Chondrocyte (in vitro differentiated cells): ENCODE measurements around the gene RAVER1. TPM values are rescaled to one million over a fixed set of nuclear protein-coding genes. Genes with fewer than 3 reads are reported as not detected.
"Not testable (repeated sequence)": the region's sequence is repeated elsewhere in the genome, so short reads cannot be mapped to it uniquely, and the experiment has no call there.

Experiments
- DNase-seq: peaks from one replicate; pipeline ENCODE4 v3.0.0; 2021; ENCODE audit warnings: mixed read lengths, low spot score
- H3K27ac Mint-ChIP-seq: one replicate; pipeline ENCODE4 v1.8.0; 2021; ENCODE audit warnings: mild to moderate bottlenecking, moderate library complexity, mixed read lengths; ENCODE audit not compliant: unreplicated experiment
- H3K27me3 Mint-ChIP-seq: 2 replicates; pipeline ENCODE4 v1.8.0; 2021; ENCODE audit warnings: low read depth, mixed read lengths
- H3K36me3 Mint-ChIP-seq: 2 replicates; pipeline ENCODE4 v1.8.0; 2021; ENCODE audit warnings: low read depth, mixed read lengths
- H3K4me1 Mint-ChIP-seq: 2 replicates; pipeline ENCODE4 v1.8.0; 2021; ENCODE audit warnings: low read depth, mild to moderate bottlenecking, mixed read lengths
- H3K4me3 Mint-ChIP-seq: one replicate; pipeline ENCODE4 v1.8.0; 2021; ENCODE audit warnings: mild to moderate bottlenecking, moderate library complexity, mixed read lengths; ENCODE audit not compliant: unreplicated experiment
- H3K9me3 Mint-ChIP-seq: 2 replicates; pipeline ENCODE4 v1.8.0; 2021; ENCODE audit warnings: low read depth, mixed read lengths
- total RNA-seq: library from RNA; stranded (reverse); gene quantifications from 3 replicates; pipeline ENCODE4 v1.2.1, GENCODE V29; 2021
- TF ChIP-seq, protein P1 (sequence below): fragments of 200-600 bp; sonication (generic); IDR thresholded peaks from 2 replicates; pipeline ENCODE4 v1.5.0; 2021; ENCODE audit warnings: antibody characterized with exemption, mild to moderate bottlenecking, moderate library complexity

The RAVER1 gene
- total RNA-seq, 1 donor from 2014 or later: 32.3 TPM

DNA sequence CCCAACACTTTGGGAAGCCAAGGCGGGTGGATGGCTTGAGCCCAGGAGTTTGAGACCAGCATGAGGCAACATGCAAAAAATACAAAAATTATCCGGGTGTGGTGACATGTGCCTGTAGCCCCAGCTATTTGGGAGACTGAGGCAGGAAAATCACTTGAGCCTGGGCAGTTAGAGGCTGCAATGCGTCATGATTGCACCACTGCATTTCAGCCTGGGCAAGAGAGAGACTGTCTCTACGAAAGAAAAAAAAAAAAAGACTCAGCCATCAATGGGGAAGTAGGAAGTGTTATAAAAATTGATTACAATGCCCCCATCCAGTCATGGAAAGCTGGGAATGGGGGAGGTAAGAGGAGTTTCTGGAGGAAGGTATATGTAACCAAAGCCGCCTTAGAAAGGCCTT is 41.6 kb upstream of the RAVER1 start:
- peaks cover 6% of the 10 kb centered on the region for H3K4me1 Mint-ChIP-seq
- TF ChIP-seq, protein P1, sequence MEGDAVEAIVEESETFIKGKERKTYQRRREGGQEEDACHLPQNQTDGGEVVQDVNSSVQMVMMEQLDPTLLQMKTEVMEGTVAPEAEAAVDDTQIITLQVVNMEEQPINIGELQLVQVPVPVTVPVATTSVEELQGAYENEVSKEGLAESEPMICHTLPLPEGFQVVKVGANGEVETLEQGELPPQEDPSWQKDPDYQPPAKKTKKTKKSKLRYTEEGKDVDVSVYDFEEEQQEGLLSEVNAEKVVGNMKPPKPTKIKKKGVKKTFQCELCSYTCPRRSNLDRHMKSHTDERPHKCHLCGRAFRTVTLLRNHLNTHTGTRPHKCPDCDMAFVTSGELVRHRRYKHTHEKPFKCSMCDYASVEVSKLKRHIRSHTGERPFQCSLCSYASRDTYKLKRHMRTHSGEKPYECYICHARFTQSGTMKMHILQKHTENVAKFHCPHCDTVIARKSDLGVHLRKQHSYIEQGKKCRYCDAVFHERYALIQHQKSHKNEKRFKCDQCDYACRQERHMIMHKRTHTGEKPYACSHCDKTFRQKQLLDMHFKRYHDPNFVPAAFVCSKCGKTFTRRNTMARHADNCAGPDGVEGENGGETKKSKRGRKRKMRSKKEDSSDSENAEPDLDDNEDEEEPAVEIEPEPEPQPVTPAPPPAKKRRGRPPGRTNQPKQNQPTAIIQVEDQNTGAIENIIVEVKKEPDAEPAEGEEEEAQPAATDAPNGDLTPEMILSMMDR: no peak
- DNase-seq: no peak
- peaks cover 15% of the 10 kb centered on the region for H3K36me3 Mint-ChIP-seq
- no peaks in the 10 kb centered on the region for H3K9me3 Mint-ChIP-seq
- H3K4me3 Mint-ChIP-seq: no peak overlapping the region
- H3K27ac Mint-ChIP-seq: no peak overlapping the region
- H3K27me3 Mint-ChIP-seq: no peaks in the 10 kb centered on the region

GRCh38 chr19:10372690-10373089 is 39.4 kb upstream of the RAVER1 start:
- DNase-seq: no peak

DNA sequence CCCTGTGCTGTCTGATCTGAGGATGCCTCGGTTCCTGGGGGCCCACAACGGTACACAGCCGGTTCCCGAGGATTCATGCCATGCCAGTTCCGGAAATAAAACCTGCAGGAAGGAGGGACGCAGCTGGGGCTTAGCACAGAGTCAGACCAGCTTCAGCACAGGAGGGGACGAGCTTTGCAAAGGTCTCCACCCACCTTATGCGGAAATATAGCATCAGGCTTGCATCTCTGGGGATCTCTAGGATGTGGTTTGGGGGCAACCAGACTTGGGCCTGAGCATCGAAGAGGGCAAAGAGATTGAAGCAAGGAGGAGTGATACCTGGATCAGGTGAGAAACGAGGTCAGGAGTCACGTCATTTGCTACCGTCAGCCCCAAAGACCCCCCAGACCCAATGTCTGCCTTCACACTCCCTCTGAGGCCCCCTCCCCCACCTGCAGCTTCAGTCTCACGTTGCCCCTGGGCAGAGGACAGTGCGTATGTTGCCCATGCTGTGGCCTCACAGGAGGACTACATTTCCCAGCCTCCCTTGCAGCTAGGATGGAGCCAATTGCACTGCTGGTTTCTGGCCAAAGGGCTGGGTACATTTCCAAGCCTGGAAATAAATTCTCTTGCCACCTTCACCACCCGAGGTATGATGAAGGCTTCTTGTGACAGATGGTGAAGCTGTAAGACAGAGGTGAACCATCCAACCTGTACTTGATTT is 34.9 kb upstream of the RAVER1 start:
- H3K36me3 Mint-ChIP-seq: peaks cover 34% of the 10 kb centered on the region
- DNase-seq: no peak
- H3K9me3 Mint-ChIP-seq: peaks cover 2% of the 10 kb centered on the region
- H3K4me3 Mint-ChIP-seq: no peak overlapping the region
- H3K27me3 Mint-ChIP-seq: no peaks in the 10 kb centered on the region
- no peak overlapping the region for H3K27ac Mint-ChIP-seq
- TF ChIP-seq, protein P1: no peak
- no peaks in the 10 kb centered on the region for H3K4me1 Mint-ChIP-seq

More at GRCh38 chr19:10372690-10373089, 39.4 kb upstream of the RAVER1 start:
- peaks cover 29% of the 10 kb centered on the region for H3K36me3 Mint-ChIP-seq
- no peaks in the 10 kb centered on the region for H3K27me3 Mint-ChIP-seq
- H3K27ac Mint-ChIP-seq: no peak overlapping the region
- no peak overlapping the region for H3K4me3 Mint-ChIP-seq
- no peaks in the 10 kb centered on the region for H3K4me1 Mint-ChIP-seq
- peaks cover 2% of the 10 kb centered on the region for H3K9me3 Mint-ChIP-seq
- TF ChIP-seq, protein P1: no peak

DNA sequence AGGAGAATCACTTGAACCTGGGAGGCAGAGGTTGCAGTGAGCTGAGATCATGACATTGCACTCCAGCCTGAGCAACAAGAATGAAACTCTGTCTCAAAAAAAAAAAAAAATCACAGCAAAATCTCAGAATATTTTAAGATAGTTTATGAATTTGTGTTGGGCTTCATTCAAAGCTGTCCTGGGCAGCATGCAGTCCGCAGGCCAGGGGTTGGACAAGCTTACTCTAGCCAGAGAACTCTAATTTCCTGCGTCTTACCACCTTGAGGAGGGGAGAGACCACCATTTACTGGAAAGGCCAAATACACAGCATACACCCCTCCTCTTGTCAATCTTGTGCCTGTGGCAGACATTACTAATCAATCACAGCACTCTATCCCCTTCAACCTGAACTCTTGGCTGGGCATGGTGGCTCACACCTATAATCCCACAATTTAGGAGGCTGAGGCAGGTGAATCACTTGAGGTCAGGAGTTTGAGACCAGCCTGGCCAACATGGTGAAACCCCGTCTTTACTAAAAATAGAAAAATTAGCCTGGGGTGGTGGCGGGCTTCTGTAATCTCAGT is 33.7 kb upstream of the RAVER1 start:
- H3K36me3 Mint-ChIP-seq: peaks cover 34% of the 10 kb centered on the region

GRCh38 chr19:10365518-10365917 is 32.2 kb upstream of the RAVER1 start:
- Mint-ChIP-seq H3K27ac (no peak overlapping the region), H3K4me3 (no peak overlapping the region), H3K36me3 (peaks cover 37% of the 10 kb centered on the region), H3K27me3 (no peaks in the 10 kb centered on the region), H3K4me1 (no peaks in the 10 kb centered on the region), H3K9me3 (peaks cover 2% of the 10 kb centered on the region)
- TF ChIP-seq, protein P1: no peak
- peak; percentile 91 for DNase-seq

More for the DNA sequence above, 33.7 kb upstream of the RAVER1 start:
- not testable (repeated sequence) for H3K4me1 Mint-ChIP-seq, H3K9me3 Mint-ChIP-seq, H3K4me3 Mint-ChIP-seq, H3K27ac Mint-ChIP-seq, H3K27me3 Mint-ChIP-seq, DNase-seq

DNA sequence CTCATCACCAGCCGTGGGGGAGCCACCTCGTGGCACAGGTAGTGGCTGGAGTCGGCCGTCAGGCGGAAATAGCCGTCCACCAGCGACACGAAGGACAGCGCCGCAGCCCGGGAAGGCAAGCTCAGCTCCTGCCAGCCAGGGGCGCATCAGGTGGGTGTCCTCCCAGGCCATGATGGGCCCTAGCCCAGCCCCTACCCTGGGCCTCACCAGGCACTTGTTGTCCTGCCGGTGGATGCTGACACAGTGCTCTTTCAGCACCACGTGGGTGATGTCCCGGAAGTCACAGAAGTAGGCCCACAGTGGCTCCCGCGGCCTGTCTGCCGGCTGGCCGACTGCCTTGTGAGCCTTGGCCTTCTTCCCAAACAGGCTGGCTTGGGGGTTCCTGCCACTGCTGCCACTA is 31.3 kb upstream of the RAVER1 start:
- H3K27me3 Mint-ChIP-seq: no peaks in the 10 kb centered on the region
- TF ChIP-seq, protein P1: no peak
- peaks cover 34% of the 10 kb centered on the region for H3K36me3 Mint-ChIP-seq
- peaks cover 2% of the 10 kb centered on the region for H3K9me3 Mint-ChIP-seq
- no peak overlapping the region for H3K27ac Mint-ChIP-seq
- no peaks in the 10 kb centered on the region for H3K4me1 Mint-ChIP-seq
- DNase-seq: no peak
- no peak overlapping the region for H3K4me3 Mint-ChIP-seq
